NCI-H1694 treated with DMSO at 0.1 percent for 48 hours (cell line): Measurements from ENCODE around the gene UGT1A5.

Experiments used
- DNase-seq: peaks from one replicate; lab custom pipeline; 2025; lab: John Stamatoyannopoulos, UW

Gene UGT1A5

DNA sequence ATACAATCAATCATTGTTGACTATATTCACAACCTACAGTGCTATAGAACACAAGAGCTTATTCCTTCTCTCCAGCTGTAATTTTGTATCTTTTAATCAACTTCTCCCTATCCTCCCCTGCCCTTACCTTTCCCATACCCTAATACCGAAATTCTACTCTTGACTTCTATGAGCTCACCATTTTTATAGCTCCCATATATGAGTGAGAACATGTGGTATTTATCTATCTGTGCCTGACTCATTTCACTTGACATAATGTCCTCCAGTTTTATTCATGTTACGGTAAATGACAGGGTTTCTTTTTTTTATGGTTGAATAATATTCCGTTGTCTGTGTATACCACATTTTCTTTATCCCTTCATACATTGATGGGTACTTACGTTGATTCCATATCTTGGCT lies 68.1 kb downstream of the UGT1A5 start:
- no peak for DNase-seq

DNA sequence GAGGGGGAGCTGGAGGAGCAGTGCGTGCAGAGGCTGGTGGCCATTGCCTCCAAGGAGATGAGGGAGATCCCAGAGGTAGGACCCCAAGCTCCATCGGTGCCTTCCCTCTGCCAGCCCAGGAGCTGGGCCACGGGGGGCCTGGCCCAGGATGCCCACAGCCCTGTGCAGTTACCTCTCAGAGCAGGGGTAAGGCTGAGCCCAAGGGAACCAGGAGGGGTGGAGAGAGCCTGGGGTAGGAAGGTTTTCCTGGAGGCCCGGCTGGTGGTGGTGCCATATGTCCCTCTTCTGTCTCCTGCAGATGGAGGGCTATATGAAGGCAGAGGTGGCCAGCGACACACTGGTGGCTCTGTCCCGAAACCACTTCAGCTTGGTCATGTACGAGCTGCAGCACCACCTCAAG lies 76.8 kb downstream of the UGT1A5 start:
- DNase-seq = no peak

DNA sequence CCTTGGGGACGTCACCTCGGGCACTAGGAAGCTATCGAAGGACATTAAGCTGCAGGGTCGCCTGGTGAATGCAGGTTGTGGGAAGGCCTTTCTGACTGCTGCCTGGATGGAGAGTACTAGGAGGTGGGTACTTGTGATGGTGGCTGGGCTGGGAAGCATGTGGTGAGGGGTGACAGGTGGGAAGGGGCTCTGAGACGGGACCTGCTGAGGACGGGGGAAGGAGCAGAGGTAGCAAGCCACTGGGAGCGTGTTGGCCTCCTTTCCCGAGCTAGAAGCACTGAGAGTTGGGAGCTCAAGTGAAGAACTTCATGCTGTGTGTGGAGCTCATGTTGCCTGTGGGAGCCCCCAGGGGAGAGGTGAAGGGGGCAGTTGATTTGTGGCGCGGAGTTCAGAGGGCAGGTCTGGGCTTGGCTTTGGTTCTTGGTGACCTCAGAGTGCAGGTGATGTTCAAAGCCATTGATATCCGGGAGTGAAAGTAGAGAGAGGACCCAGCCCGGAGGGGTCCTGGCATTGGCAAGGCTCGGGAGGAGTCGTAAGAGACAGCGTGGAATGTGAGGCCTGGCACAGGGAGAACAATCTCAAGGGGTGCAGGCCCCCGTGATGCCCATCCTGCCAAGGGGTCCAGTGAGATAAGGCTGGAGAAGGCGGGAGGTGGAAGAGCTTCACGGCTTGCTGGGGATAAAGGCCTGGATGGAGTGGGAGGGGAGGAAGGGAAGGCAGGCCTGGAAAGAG lies 78.6 kb downstream of the UGT1A5 start:
- DNase-seq = no peak

DNA sequence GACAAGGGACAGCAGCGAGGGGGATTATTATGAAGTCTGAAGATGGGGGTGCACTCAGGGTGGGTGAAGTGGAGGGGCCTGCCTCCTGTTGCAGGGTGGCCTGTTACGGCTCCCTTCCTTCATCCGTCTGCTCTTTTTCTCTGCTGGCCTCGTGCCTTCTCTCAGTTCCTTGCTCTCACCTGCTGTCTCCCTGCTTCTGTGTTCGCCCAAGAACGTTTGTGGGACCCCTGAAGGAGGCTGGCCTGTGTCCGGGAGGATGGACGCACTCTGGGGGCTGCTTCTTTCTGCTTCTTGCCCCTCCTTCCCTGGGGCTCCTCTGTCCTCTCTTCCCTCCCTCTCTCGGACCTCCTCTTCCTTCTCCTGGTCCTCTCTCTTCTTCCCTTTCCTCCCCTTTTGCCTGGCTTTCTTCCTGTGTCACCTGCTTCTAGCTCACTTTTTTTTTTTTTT lies 79.2 kb downstream of the UGT1A5 start:
- DNase-seq = no peak

DNA sequence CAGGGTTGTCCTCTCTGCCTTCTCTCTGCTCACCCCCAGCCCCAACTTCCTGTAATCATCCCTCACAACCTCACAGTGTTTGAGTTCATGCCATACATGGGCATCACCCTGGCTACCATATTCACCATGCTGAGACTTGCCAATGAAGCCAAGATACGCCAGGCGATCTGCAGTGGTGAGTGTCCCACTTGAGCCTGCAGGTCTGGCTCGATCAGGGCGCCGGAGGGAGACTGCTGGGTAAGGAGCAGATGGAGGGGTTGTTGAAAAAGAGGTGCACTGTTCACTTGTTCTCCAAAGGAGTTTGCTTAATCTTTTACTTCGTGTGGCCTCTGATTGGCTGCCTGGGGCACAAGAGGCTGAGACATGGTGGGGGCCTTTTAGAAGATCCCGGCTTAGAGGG lies 80.0 kb downstream of the UGT1A5 start:
- DNase-seq = no peak

DNA sequence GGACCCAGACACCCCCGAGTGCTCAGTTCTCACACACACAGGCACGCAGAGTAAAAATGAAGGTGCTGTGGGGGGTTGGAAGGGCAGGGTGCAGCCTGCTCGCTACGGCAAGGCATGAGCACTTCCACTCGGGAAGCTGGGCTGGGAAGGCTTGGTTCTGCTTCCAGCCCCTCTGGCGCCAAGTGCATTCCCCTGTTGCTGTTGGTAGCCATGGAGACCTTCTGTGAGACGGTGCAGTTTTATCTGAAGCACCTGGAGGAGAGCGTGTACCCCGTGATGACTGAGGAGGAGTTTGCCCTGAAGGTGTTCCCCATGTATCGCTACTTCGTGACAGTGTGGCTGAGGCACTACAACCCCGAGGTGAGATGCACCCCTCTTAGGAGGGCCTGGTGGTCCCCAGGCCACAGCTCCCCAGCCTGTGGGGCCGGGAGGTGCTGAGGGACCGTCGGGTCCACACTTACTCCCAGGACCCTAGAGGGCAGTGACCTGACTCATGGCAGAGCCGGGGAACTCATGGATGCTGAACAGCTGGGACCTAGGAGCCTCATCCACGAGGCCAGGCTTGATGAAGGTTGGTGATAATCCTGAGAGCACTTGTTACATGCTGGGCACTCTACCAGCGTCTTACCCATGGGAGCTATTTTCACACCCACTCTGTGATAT lies 80.9 kb downstream of the UGT1A5 start:
- DNase-seq = no peak

DNA sequence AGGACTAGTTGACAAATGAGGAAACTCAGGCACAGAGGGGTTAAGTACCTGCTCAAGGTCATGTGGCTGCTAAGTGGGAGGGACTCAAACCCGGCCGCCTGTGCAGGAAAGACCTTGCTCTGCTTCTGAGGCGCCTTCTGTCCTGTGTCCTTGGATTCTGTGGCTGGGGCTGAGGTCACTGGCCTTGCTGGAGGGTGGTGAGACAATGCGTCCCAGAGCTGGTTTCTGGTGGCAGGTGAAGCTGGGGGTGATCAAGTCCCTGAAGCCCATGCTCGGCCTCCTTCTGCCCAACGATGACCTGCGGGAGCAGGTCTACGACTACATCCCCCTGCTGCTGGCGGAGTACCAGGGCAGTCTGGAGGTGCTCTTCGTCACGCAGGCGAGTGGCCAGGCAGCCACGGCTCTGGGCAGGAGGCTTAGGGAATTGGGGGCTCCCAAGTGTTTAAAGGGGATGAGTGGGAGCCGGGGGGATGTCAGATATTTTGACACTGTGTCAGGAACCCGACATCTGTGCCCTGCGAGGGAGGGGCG lies 81.5 kb downstream of the UGT1A5 start:
- DNase-seq = no peak

DNA sequence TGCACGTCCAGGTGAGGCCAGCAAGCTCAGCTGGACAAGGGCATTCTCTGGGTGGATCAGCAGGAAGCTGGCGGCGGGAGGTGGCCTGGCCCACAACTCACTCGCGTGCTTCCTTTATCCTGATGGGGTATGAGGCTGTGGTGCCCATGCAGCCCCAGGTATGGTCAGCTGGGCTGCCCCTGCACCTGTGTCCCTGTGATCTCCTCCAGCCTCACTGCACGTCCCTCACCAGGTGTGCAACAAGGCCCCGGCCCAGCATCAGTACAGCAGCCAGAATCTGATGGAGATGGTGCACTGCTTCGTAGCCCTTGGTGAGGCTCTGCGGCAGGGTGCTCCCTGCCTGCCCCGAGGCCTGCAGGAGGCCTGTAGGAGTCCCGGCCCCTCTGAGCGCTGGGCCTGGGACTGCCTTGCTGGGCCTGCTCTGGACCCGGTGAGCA lies 83.0 kb downstream of the UGT1A5 start:
- DNase-seq = no peak

DNA sequence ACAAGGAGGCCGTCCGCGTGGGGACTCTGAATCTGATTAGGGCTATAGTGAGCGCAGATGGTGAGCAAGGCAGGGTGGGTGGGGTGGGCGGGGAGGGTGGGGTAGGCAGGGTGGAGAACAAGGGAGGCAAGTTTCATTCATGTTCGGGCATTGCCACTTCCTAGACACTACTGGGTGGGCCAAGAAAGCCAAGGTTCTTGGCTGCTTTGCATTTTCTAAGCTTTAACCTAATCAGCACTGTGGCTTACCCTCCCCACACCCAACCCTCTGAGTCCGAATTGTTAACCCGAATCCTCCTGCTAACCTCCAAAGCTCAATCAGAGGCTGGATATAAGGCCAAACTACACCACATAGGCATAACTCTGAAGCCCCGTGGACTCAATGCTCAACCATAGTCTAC lies 83.5 kb downstream of the UGT1A5 start:
- DNase-seq = no peak

DNA sequence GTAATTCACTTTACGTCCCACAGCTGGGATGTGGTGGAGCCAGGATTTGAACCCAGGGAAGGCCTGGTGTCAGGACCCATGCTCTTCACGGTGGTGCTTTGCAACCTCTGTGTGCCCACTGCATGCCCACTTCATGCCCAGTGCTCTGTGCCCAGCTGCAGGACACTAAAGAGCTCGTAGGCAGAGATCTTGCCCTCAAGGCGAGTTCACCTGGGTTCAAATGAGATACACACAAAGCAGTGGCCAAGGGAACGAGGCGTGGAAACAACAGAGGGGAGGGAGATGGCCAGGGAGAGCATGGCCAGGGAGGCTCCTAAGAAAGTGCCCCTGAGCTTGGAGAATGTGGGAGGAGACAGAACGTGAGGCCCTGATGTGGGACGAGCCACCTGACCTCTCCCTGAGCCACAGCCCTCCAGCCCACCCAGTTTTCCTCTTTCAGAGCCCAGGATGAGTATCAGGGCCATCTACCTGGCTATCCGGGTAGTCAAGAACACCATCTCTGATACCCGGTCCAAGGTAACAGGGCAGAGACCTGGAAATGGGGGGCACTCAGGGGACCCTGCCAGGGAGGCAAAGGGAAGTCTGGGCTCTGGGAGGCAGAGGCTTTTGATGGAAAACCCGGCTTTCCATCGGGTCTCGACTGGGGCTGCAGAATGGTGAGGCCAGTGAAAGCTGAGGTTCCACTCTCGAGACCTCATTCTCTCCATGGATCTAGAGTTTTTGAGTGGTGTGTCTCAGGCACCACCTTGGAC lies 85.8 kb downstream of the UGT1A5 start:
- no peak for DNase-seq

DNA sequence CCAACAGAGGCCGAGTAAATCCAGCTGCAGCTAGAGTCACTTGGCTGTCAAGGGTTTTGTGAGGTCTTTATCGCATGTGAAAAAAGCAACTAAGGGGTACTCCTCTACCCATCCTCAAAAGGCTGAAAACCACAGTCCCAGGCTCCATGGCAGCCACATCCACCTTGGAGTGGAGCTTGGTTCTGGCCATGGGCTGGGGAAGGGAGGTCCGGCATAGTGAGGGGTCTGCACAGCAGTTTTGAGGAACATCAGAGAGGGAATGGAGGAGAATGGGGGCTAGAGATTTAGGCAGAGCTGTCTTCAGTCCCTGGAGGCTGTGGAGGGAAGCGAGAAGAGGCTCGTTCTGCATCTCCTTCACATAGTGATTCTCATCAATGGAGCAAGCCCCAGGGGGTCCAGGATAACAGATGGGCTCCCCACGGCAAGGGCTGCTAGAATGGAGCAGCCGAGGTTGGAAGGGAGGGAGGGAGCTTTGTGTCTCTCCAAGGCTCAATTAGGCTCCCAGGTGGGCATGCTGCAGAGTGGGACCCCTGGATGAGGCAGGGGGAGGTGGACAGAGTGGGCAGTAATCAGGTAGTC lies 86.5 kb downstream of the UGT1A5 start:
- DNase-seq = no peak

DNA sequence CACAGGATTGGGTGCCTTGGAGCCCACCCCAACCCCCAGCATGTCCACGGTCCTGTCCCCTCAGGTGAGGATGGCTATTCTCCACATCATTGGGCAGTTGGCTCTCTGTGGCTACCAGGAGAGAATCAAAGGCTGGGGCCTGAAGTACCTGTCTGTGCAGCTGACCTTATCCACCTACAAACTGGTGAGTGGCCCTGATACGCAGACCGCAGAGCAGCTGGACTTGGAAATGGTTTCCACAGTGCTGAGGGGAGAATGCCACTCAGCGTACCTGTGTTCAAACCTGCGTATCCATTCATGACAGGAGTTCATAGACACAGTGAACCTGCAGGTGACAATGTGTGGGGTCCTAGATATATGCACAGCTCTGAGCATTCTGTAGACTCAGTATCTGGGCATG lies 87.0 kb downstream of the UGT1A5 start:
- DNase-seq = no peak

DNA sequence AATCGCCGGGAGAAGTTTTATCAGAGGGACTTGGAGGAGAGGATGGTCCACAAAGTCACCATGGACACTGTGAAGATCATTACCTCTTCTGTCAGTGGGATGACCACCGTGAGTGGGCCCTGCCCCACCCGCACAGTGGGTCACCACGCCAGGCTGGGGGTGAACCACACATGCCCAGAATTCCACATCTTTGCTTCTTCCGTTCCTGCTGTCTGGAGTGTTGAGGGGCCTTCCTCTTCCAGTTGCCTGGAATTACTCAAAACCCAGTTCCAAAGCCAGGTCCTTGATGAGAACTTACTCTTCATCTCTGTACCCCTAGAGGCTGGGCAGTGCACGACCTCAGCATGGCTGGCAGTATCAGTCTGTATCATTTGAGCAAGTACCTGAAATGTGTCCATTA lies 87.5 kb downstream of the UGT1A5 start:
- DNase-seq = no peak

DNA sequence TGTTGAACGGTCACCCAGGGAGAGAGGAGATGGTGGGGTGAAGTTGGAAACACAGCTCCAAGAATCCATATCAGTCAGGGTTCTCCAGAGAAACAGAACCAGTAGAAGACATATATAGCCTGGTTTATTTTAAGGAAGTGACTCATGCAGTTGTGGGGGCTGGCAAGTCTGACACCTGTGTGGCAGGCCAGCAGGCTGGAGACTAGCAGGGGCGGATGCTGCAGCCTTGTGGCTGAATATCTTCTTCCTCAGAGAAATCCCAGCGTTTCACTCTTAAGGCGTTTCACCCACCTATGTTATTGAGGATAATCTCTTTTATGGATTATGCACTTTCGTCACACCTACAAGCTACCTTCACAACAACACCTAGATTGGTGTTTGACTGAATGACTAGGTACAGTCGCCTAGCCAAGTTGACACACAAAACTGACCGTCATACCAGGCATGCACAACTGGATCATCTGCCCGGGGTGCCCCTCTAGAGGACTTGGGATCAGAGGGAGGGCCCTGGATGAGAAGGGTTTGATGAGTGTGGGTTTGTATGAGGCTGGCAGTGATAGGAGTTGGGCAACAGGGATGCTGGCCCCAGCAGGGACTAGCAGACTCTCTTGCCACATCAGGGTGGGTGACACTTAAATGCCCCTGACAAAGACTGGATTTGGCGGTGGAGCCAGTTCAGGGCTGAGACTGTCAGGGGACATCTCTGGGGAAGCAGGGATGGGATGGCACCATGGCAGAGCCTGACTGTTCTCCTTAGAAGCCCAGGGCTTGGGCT lies 88.8 kb downstream of the UGT1A5 start:
- DNase-seq = no peak

DNA sequence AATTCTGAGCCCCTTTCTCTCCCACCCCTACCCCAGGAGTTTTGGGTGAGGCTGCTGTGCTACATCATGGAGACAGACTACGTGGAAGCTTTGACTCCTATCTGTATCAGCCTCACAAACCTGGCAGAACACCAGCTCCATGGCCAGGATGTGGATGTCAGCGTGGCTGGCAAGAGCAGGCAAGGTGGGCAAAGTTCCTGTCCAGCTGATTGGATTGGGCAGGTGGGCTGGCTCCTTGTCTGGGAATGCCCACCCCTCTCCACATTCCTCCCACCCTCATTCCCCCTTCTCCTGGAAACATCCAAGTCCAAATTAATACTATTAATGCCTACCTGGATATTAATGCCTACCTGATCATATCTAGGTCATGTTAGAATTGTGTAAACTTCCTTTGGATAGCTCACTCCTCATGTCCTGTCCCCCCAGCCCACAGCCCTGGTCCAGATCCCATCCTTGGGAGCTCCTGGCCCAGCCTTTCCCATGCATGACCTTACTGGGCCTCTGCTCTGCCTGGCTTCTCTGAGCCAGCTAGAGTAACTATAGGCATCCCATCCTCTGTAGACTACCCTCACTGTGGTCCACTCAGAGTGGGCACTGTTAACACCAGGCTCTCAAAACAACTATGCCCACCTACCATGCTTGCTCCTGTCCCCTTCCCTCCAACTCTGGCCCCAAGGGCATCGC lies 89.6 kb downstream of the UGT1A5 start:
- no peak for DNase-seq

DNA sequence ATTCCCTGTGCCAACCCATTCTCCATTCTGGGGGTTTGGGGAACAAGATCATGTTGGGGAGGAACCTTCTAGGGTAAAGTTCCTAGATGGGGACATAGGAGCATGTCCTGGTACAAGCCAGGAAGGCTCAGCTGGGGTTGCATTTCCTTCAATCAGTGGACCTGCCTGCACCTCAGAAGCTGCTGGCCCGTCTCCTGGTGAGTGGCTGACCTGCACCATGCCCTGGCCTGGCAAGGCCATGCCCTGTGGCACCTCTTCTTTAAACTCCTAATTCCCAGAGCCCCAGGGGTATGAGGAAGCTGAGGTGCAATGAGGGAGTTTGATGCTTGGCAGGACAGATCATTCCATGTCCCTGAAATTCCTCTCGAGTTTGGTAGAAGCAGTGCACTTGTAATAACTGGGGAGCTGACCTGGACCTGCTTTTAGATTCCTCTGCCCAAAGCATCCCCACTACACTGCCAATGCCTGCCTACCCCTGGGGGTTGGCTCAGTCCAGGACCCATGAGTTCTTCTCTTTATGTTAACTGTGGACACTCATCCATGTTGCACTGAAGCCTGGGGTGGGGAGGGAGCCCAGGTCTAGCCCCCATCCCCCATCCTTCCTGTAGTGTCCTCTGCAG lies 90.7 kb downstream of the UGT1A5 start:
- no peak for DNase-seq

DNA sequence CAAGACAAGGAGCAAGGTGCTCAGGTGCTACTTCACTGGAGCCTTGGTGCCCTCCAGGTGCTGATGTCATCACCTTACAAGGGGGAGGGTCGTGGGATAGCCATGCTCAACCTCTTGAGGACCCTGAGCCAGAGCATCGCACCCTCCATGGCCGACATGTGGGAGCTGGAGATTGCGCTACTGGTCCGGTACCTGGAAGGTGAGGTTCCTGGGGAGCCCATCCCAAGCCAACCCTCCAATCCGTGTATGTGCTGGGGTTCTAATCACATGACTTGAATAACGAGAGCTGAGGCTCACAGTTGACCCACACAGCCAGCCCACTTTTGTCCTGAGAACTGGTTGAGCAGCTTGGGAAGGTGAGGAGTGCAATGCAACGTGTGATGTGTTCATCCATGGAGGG lies 91.3 kb downstream of the UGT1A5 start:
- DNase-seq = no peak

DNA sequence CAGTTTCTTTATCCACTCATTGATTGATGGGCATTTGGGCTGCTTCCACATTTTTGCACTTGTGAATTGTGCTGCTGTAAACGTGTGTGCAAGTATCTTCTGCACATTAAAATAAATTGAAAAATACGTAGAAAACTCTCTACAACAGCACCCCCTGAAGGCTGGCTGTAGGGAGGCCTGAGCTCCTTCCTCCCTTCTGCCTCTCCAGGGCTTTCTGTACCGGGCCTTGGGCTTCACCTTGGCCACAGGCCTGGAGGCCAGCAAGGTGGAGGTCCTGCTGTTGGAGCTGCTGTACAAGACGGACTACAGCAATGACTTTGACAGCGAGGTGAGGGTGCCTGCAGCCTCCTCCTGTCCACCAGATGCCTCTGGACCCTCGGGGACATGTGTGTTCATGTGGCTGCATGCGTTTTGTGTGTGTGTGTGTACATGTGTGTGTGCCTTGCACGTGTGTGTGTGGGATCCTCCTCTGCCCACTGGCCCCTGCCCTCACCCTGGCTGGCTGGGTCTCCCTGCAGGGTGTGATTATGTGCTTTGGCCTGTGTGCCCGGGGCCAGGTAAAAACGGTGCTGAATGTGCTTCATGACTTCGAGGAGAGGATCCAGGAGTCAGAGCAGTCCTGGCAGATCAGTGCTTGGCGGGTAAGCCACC lies 94.6 kb downstream of the UGT1A5 start:
- DNase-seq = no peak

DNA sequence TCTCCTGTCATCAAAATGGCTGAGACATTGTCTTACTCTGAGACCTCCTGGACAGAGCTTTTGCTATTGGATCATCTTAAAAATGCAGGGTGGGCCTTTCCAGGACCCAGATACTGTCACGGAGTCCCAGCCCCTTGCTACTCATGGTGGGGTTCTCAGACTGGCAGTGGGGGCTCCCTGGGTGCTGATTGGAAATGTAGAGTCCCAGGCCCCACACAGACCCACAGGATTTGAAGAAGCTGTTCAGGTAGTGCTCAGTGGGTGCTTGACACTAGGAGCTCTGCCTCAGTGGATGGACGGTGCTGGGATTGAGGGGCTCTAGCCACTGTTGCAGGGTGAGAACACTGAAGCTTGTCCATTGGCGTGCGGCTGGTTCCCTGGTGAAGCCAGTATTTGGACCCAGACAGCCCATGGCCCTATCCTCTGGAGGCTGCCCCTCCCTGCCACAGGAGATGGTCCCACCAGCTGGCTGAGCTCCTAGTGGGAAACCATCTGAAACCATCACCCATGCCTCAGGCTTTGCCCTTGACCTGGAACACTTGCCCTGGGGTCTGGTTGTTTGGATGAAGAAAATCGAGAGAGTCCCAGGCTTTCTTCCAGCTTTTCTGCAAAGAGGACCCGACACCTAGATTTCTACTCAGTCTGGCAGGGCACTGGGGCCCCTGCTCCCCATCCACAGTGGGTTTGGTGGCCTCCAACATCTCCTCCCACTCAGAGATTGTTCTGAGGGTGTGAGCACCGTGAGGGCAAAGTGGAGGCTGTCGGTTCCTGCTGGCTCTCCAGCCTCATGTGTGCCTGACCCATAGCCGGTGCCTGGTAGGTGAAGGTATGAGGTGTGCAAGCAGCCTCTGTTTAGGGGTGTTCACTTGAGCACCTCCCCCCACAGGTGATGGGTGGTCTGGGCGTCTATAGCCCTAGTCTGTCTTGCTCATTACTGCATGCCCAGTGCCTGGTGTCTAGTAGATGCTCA lies 95.5 kb downstream of the UGT1A5 start:
- DNase-seq = no peak
